ENCODE measurements around the gene NME9.

NME9 gene

DNA sequence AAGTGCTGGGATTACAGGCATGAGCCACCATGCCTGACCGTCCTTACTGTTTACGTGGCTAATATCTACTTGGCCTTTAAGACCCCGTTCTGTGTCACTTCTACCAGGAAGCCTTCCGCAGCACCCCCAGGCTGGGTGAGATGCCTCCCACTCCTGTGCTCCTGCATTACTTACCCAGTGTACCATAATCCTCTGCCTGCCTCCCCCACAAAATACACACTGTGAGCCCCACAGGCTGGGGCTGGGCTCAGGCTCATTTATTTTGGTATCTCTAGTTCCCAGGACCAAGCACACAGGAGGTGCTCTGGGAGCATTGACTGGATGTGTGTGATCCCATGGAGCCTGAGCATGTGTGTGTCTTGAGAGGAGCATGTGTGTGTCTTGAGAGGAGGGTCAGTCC is 33.7 kb upstream of the NME9 start:
- TF ChIP-seq, protein P1, sequence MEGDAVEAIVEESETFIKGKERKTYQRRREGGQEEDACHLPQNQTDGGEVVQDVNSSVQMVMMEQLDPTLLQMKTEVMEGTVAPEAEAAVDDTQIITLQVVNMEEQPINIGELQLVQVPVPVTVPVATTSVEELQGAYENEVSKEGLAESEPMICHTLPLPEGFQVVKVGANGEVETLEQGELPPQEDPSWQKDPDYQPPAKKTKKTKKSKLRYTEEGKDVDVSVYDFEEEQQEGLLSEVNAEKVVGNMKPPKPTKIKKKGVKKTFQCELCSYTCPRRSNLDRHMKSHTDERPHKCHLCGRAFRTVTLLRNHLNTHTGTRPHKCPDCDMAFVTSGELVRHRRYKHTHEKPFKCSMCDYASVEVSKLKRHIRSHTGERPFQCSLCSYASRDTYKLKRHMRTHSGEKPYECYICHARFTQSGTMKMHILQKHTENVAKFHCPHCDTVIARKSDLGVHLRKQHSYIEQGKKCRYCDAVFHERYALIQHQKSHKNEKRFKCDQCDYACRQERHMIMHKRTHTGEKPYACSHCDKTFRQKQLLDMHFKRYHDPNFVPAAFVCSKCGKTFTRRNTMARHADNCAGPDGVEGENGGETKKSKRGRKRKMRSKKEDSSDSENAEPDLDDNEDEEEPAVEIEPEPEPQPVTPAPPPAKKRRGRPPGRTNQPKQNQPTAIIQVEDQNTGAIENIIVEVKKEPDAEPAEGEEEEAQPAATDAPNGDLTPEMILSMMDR (IDR thresholded peaks at IDR 0.05; ENCODE audit: poor library complexity, severe bottlenecking): no peak
- Histone ChIP-seq H3K36me3 (ENCODE audit: low read depth) (no peaks in the 10 kb centered on the region), H3K27me3 (ENCODE audit: insufficient read depth, poor library complexity, severe bottlenecking) (no peaks in the 10 kb centered on the region), H3K4me1 (ENCODE audit: insufficient read depth, poor library complexity, severe bottlenecking) (no peaks in the 10 kb centered on the region), H3K27ac (ENCODE audit: poor library complexity, severe bottlenecking) (no peak overlapping the region), H3K4me3 (ENCODE audit: severe bottlenecking) (no peak overlapping the region), H3K9me3 (ENCODE audit: severe bottlenecking) (no peaks in the 10 kb centered on the region)
- DNase-seq (ENCODE audit: low spot score) (no peak), ATAC-seq (ENCODE audit: low read depth) (no peak)

DNA sequence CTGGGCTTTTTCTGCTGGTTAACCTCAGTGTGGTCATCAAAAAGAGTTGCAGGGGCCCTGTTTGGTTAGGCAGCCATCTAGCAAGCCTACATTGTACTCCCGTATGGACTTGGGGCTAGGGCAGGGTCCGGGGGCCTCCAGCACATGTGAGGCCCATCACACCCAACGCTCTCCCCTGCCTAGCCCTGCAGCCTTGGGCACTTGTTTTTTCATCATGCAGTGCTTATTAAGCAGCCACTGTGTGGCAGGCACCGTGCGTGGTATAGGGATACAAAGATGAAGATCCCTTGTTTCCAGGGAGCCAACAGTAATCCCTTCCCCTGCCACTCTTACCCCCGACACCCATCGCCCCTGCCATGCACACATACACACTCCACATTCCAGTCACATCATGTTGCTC is 32.9 kb upstream of the NME9 start:
- Histone ChIP-seq H3K36me3 (ENCODE audit: low read depth) (no peaks in the 10 kb centered on the region), H3K9me3 (ENCODE audit: severe bottlenecking) (no peaks in the 10 kb centered on the region), H3K27me3 (ENCODE audit: insufficient read depth, poor library complexity, severe bottlenecking) (no peaks in the 10 kb centered on the region), H3K27ac (ENCODE audit: poor library complexity, severe bottlenecking) (no peak overlapping the region), H3K4me3 (ENCODE audit: severe bottlenecking) (no peak overlapping the region), H3K4me1 (ENCODE audit: insufficient read depth, poor library complexity, severe bottlenecking) (no peaks in the 10 kb centered on the region)
- TF ChIP-seq, protein P1 (IDR thresholded peaks at IDR 0.05; ENCODE audit: poor library complexity, severe bottlenecking): no peak
- no peak for DNase-seq (ENCODE audit: low spot score)
- no peak for ATAC-seq (ENCODE audit: low read depth)

DNA sequence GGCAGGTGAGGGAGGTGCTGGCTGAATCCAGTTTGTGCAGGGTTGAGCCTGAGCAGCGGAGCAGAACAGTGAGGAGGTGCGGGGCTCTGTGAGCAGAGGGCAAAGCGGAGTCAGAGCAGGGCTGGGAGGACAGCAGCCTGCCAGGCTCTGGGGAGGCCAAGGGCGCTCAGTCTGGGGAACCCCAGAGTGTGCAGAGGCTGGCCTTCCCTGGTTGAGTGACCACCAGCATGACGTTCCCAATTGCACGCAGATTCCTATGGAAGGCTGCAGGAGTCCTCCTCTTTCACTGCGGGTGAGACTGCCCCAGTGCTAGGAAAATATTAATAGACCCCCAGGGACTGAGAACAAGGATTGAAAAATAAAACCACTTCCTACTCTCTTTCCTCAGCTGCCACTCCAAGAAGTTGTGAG is 31.9 kb upstream of the NME9 start:
- no peak for ATAC-seq (ENCODE audit: low read depth)
- Histone ChIP-seq H3K4me3 (ENCODE audit: severe bottlenecking) (no peak overlapping the region), H3K9me3 (ENCODE audit: severe bottlenecking) (no peaks in the 10 kb centered on the region), H3K27ac (ENCODE audit: poor library complexity, severe bottlenecking) (no peak overlapping the region), H3K27me3 (ENCODE audit: insufficient read depth, poor library complexity, severe bottlenecking) (no peaks in the 10 kb centered on the region), H3K36me3 (ENCODE audit: low read depth) (no peaks in the 10 kb centered on the region), H3K4me1 (ENCODE audit: insufficient read depth, poor library complexity, severe bottlenecking) (no peaks in the 10 kb centered on the region)
- TF ChIP-seq, protein P1 (IDR thresholded peaks at IDR 0.05; ENCODE audit: poor library complexity, severe bottlenecking): no peak
- no peak for DNase-seq (ENCODE audit: low spot score)

DNA sequence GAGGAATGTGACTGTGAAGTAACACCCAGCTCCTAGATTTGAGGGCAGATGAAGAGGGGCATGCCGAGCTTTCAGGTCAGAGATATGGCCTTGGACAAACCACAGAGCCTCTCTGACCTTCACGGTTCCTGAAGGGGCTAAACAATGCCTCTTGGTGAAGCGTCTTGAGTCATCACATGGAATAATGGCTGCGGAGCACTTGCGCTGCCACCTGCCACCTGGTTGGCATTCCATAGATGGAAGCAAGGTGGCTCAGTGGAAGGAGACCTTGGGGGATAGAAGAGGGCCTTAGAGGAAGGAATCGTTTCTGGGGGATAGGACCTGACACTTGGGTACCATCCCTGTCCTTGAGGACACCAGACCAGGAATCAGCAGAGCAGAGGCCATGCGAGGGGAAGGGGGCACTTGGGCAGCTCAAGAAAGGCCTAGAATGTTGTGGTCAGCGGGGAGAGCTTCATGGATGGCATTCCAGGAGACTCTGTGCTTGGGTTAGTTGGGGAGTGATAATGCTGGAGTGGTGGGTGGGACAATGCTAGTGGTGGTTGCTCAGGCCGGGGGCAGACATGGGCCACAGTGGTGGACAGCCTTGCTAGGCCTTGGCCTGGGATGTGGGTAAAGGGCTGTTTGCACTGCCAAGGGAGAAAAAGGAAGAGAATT is 31.3 kb upstream of the NME9 start:
- H3K9me3 ChIP-seq (ENCODE audit: severe bottlenecking): no peaks in the 10 kb centered on the region
- TF ChIP-seq, protein P1 (IDR thresholded peaks at IDR 0.05; ENCODE audit: poor library complexity, severe bottlenecking): no peak
- no peak overlapping the region for H3K27ac ChIP-seq (ENCODE audit: poor library complexity, severe bottlenecking)
- H3K27me3 ChIP-seq (ENCODE audit: insufficient read depth, poor library complexity, severe bottlenecking): no peaks in the 10 kb centered on the region
- ATAC-seq (ENCODE audit: low read depth) (no peak), DNase-seq (ENCODE audit: low spot score) (no peak)
- no peak overlapping the region for H3K4me3 ChIP-seq (ENCODE audit: severe bottlenecking)
- H3K36me3 ChIP-seq (ENCODE audit: low read depth): no peaks in the 10 kb centered on the region
- H3K4me1 ChIP-seq (ENCODE audit: insufficient read depth, poor library complexity, severe bottlenecking): no peaks in the 10 kb centered on the region
